DMS 273 treated with DMSO at 0.1 percent for 48 hours (cell line): Measurements from ENCODE around the gene KDF1.

Experiments
- DNase-seq: peaks from one replicate; lab custom pipeline; 2025; lab: John Stamatoyannopoulos, UW

Gene KDF1

GRCh38 chr1:26915204-26915842, 44.9 kb downstream of the KDF1 start:
- no peak for DNase-seq

GRCh38 chr1:26913754-26914619, 46.3 kb downstream of the KDF1 start, which contains the start of gene NR0B2:
Gene NR0B2 (minus strand): TSS chr1:26913975. CDS start chr1:26913940, 35 bp downstream.
- DNase-seq = peak; percentile 41

- no peak for DNase-seq
Observed at GRCh38 chr1:26913389-26913753, 46.9 kb downstream of the KDF1 start.

GRCh38 chr1:26912147-26912490, 48.1 kb downstream of the KDF1 start:
- DNase-seq = no peak

- DNase-seq = no peak
Observed at GRCh38 chr1:26911399-26912146, 48.7 kb downstream of the KDF1 start.

GRCh38 chr1:26910343-26911160, 49.7 kb downstream of the KDF1 start:
- no peak for DNase-seq

GRCh38 chr1:26909951-26910342, 50.3 kb downstream of the KDF1 start:
- no peak for DNase-seq

- DNase-seq = no peak
Observed at GRCh38 chr1:26907071-26907917, 53.0 kb downstream of the KDF1 start.

- DNase-seq = no peak
Observed at GRCh38 chr1:26900815-26901511, 59.3 kb downstream of the KDF1 start.

- peak; percentile 69 for DNase-seq
Observed at GRCh38 chr1:26900001-26900814, 60.1 kb downstream of the KDF1 start, which contains the start of gene GPATCH3. Gene GPATCH3 (minus strand): TSS chr1:26900467. CDS start chr1:26900442, 25 bp downstream.
